A673 (cell line): ENCODE measurements around the gene PRSS8. TPM values are rescaled to one million over a fixed set of nuclear protein-coding genes. Genes with fewer than 3 reads are reported as not detected.

Experiments used
- BruUV-seq: library from RNA; stranded (reverse); fragments of 400-500 nt; replicated peaks from 2 replicates; lab custom pipeline; 2021; lab: Mats Ljungman, UMichigan
- CTCF ChIA-PET: fragments of 300-600 bp; sonication (Branson Sonifier 250); formaldehyde crosslinking; loops from one replicate; lab custom pipeline; 2022; ENCODE audit warnings: antibody characterized with exemption; lab: Charles Lee
- POLR2A ChIA-PET: fragments of 300-600 bp; sonication (Branson Sonifier 250); formaldehyde crosslinking; loops from one replicate; lab custom pipeline; 2022; ENCODE audit warnings: antibody characterized with exemption; ENCODE audit not compliant: low non-redundant PET; lab: Charles Lee
- DNase-seq: peaks from one replicate; pipeline ENCODE4 v3.0.0-alpha.2; 2015; ENCODE audit warnings: low spot score
- H3K27ac ChIP-seq: fragments of 200-600 bp; sonication (generic); 2 replicates; pipeline ENCODE4 v1.5.1; 2016; ENCODE audit warnings: mixed run types, low read depth, mild to moderate bottlenecking, mixed read lengths, antibody characterized with exemption, low read length; ENCODE audit not compliant: poor library complexity, severe bottlenecking
- H3K27me3 ChIP-seq: fragments of 200-600 bp; sonication (generic); replicated peaks from 2 replicates; pipeline ENCODE4 v1.6.1; 2017; ENCODE audit warnings: mixed run types, low read depth, mild to moderate bottlenecking, mixed read lengths, antibody characterized with exemption, low read length; ENCODE audit not compliant: insufficient read depth, poor library complexity
- H3K36me3 ChIP-seq: fragments of 200-600 bp; sonication (generic); 2 replicates; pipeline ENCODE4 v1.6.1; 2016; ENCODE audit warnings: mixed run types, mild to moderate bottlenecking, mixed read lengths, antibody characterized with exemption, low read length; ENCODE audit not compliant: insufficient read depth, poor library complexity, severe bottlenecking
- H3K4me1 ChIP-seq: fragments of 200-600 bp; sonication (generic); 2 replicates; pipeline ENCODE4 v1.6.1; 2017; ENCODE audit warnings: mixed run types, mild to moderate bottlenecking, mixed read lengths, antibody characterized with exemption, low read length; ENCODE audit not compliant: insufficient read depth, poor library complexity, severe bottlenecking
- H3K4me3 ChIP-seq: fragments of 200-600 bp; sonication (generic); 2 replicates; pipeline ENCODE4 v1.5.1; 2016; ENCODE audit warnings: low read depth, mixed run types, mild to moderate bottlenecking, mixed read lengths, low read length; ENCODE audit not compliant: poor library complexity, severe bottlenecking
- H3K9me3 ChIP-seq: fragments of 200-600 bp; sonication (generic); 2 replicates; pipeline ENCODE4 v1.6.1; 2016; ENCODE audit warnings: mixed run types, low read depth, mild to moderate bottlenecking, mixed read lengths, antibody characterized with exemption, low read length; ENCODE audit not compliant: poor library complexity, severe bottlenecking
- EZH2 ChIP-seq: fragments of 200-600 bp; sonication (generic); IDR thresholded peaks from 2 replicates; pipeline ENCODE4 v1.6.1; 2017; ENCODE audit warnings: borderline replicate concordance, low read depth, mild to moderate bottlenecking, mixed read lengths, antibody characterized with exemption, low read length; ENCODE audit not compliant: poor library complexity, severe bottlenecking
- intact Hi-C: fragments of 100-400 bp; cut with micrococcal nuclease; formaldehyde crosslinking; loops from one replicate; pipeline ENCODE4 v1.10.0; 2022; ENCODE audit not compliant: unreplicated experiment
- total RNA-seq: library from RNA; stranded (reverse); gene quantifications from 2 replicates; pipeline ENCODE4 v1.2.3, GENCODE V29; 2021
- TF ChIP-seq, protein P1 (sequence below): fragments of 300-800, 200-600 bp; sonication (generic); conservative IDR thresholded peaks from 2 replicates; pipeline ENCODE4 v1.5.1; 2017; ENCODE audit warnings: low read depth, mild to moderate bottlenecking, antibody characterized with exemption, low read length, moderate library complexity, mixed read lengths

PRSS8 gene
- total RNA-seq, 1 experiment from 2014 or later = not detected

DNA sequence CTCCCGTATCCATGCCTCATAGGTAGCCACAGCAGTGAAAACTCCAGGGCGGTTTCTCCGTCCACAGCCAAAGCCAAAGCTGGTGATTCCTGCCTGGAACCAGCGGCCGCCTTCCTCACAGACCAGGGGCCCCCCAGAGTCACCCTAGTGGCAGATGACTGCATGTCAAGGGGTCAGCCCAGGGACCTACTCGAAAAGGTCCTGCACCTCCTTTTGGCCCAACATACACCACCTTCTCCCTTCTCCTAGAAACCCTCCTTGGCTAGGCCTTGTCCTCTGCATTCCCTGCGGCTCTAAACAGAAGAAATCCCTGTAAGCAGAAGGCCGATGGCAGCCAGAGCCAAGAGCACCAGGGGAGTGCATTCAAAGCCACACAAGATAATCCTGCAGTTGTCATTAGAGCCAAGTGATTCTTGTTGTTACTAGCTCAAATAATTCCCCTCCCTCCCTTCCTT is 8.2 kb upstream of the PRSS8 start:
- no peak overlapping the region for H3K27ac ChIP-seq
- H3K4me1 ChIP-seq = peaks cover 11% of the 10 kb centered on the region
- ChIA-PET POLR2A (no interaction called here), CTCF (no interaction called here)
- intact Hi-C loops = loop anchor here (2.0 to 10.0 kb wide), 3 partner anchors 27 to 189 kb away; partner anchors contain the start of genes KAT8 and SETD1A
- TF ChIP-seq, protein P1, sequence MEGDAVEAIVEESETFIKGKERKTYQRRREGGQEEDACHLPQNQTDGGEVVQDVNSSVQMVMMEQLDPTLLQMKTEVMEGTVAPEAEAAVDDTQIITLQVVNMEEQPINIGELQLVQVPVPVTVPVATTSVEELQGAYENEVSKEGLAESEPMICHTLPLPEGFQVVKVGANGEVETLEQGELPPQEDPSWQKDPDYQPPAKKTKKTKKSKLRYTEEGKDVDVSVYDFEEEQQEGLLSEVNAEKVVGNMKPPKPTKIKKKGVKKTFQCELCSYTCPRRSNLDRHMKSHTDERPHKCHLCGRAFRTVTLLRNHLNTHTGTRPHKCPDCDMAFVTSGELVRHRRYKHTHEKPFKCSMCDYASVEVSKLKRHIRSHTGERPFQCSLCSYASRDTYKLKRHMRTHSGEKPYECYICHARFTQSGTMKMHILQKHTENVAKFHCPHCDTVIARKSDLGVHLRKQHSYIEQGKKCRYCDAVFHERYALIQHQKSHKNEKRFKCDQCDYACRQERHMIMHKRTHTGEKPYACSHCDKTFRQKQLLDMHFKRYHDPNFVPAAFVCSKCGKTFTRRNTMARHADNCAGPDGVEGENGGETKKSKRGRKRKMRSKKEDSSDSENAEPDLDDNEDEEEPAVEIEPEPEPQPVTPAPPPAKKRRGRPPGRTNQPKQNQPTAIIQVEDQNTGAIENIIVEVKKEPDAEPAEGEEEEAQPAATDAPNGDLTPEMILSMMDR = no peak
- no peak for TF ChIP-seq EZH2
- no peaks in the 10 kb centered on the region for H3K9me3 ChIP-seq
- no peak for DNase-seq
- no peak overlapping the region for H3K4me3 ChIP-seq
- BruUV-seq = no TSS peak
- no peaks in the 10 kb centered on the region for H3K36me3 ChIP-seq
- H3K27me3 ChIP-seq = no peaks in the 10 kb centered on the region

GRCh38 chr16:31143011-31143693 is 7.6 kb upstream of the PRSS8 start:
- no TSS peak for BruUV-seq
- Histone ChIP-seq H3K27me3 (no peaks in the 10 kb centered on the region), H3K27ac (peak overlapping the region; percentile 69), H3K9me3 (no peaks in the 10 kb centered on the region), H3K4me1 (peaks cover 11% of the 10 kb centered on the region), H3K4me3 (peak overlapping the region; percentile 45), H3K36me3 (no peaks in the 10 kb centered on the region)
- intact Hi-C loops = loop anchor here (2.0 to 10.0 kb wide), 3 partner anchors 26 to 188 kb away; partner anchors contain the start of genes KAT8 and SETD1A
- TF ChIP-seq, protein P1 = no peak
- no peak for TF ChIP-seq EZH2
- DNase-seq = no peak
- ChIA-PET CTCF (interaction anchor here (0.5 to 1.6 kb wide), 8 partner anchors 8 to 449 kb away, joined by 3 to 16 read pairs (median 6); partner anchors contain the start of genes HSD3B7, KAT8, ZNF646 and ZNF668), POLR2A (interaction anchor here (1.4 kb wide), 1 partner anchor 37 kb away, joined by 8 read pairs; the partner anchor contains the start of gene FUS)

GRCh38 chr16:31142109-31143010 is 6.8 kb upstream of the PRSS8 start:
- H3K36me3 ChIP-seq = no peaks in the 10 kb centered on the region
- TF ChIP-seq, protein P1 = peak; percentile 97
- TF ChIP-seq EZH2 = no peak
- peak overlapping the region; percentile 45 for H3K4me3 ChIP-seq
- ChIA-PET POLR2A (interaction anchor here (0.6 to 1.4 kb wide), 7 partner anchors 13 to 1077 kb away, joined by 3 to 23 read pairs (median 5); partner anchors contain the start of genes ALDOA, ARMC5, FUS and KAT8), CTCF (interaction anchor here (0.6 to 1.6 kb wide), 12 partner anchors 25 to 448 kb away, joined by 3 to 16 read pairs (median 3); partner anchors contain the start of genes HSD3B7, KAT8, ZNF646 and ZNF668)
- intact Hi-C loops = loop anchor here (1.0 to 10.0 kb wide), 4 partner anchors 26 to 188 kb away; partner anchors contain the start of genes KAT8, SETD1A, ZNF646 and ZNF668
- peaks cover 11% of the 10 kb centered on the region for H3K4me1 ChIP-seq
- no peaks in the 10 kb centered on the region for H3K9me3 ChIP-seq
- H3K27ac ChIP-seq = peak overlapping the region; percentile 75
- DNase-seq = peak; percentile 99
- H3K27me3 ChIP-seq = no peaks in the 10 kb centered on the region
- BruUV-seq = no TSS peak
